NCI-H146 (cell line): ENCODE data around the gene USP15.
"Not testable (repeated sequence)": the region's sequence is repeated elsewhere in the genome, so short reads cannot be mapped to it uniquely, and the experiment has no call there.

Source experiments
- DNase-seq: peaks from one replicate; lab custom pipeline; 2025; lab: John Stamatoyannopoulos, UW

Gene USP15

GRCh38 chr12:62328296-62328921 is 68.2 kb downstream of the USP15 start:
- no peak for DNase-seq

DNA sequence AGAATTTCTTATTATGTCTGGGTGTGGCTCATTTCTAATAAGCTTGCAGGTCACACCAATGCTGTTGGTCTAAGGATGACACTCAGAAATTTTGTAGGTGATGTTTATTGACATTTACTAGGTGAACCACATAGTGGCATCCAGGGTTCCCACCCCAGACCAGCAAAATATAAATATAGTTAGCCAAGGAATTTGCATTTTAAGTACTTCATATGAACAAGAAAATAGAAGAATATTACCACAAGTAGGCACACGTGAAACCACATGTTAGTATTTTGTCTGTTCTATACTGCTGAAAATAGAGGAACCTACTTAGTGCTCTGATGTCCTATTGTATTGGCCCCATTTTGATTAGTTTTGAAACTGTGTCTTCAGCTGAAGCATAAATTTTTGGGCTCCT is 71.1 kb downstream of the USP15 start:
- no peak for DNase-seq

GRCh38 chr12:62332598-62332997 is 72.4 kb downstream of the USP15 start:
- no peak for DNase-seq

DNA sequence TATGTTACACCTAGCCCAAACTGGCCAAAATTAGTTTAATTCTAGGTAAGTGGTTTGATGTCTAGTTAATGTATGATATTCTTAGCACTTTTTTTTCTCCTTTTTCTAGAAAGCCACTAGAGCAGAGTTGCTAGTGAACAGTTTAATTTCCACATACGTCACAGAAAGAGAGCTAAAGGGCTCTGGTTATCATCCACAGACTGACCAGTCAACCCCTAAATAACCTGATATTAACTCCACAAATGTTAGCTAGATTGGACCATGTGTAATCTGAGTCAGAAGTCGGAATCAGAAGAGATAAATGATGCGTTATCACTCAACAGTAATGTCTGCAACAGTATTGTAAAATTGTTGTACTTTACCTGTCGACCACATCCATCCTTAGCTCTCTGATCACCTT is 74.9 kb downstream of the USP15 start:
- DNase-seq = no peak

DNA sequence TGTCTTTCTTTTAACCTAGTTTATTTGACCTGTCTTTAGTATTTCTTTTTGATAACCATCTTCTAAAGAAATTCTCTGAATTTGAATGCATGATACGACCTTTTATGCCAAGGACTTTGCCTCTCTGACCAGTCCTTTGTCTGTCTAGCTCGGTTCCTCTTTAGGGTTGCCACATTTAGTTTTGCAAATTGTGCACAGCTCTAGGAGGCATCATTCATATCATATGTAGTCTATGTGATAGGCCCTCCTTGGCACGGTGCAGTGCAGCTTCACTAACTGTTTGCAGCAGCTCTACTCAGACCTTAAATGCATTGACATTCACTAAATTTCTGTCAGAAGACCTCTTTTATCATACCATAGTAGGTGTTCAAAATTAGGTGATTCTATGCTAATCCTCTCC is 75.6 kb downstream of the USP15 start:
- no peak for DNase-seq

DNA sequence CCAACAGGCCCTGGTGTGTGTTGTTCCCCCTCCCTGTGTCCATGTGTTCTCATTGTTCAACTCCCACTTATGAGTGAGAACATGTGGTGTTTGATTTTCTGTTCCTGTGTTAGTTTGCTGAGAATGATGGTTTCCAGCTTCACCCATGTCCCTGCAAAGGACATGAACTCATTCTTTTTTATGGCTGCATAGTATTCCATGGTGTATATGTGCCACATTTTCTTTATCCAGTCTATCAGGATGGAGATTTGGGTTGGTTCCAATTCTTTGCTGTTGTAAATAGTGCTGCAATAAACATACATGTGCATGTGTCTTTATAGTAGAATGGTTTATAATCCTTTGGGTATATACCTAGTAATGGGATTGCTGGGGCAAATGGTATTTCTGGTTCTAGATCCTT is 77.4 kb downstream of the USP15 start:
- DNase-seq = not testable (repeated sequence)

GRCh38 chr12:62342614-62343303 is 82.6 kb downstream of the USP15 start:
- DNase-seq = not testable (repeated sequence)

- not testable (repeated sequence) for DNase-seq
Measured at GRCh38 chr12:62343304-62344120, 83.3 kb downstream of the USP15 start.

GRCh38 chr12:62344731-62345556 is 84.7 kb downstream of the USP15 start:
- DNase-seq = not testable (repeated sequence)

DNA sequence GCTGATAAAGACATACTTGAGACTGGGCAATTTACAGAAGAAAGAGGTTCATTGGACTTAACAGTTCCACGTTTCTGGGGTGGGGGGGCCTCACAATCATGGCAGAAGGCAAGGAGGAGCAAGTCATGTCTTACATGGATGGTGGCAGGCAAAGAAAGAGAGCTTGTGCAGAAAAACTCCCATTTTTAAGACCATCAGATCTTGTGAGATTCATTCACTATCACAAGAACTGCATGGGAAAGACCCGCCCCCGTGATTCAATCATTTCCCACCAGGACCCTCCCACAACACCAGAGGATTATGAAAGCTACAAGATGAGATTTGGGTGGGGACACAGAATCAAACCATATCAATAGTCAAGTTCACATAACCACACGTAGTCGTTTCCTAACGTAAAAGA is 85.5 kb downstream of the USP15 start:
- no peak for DNase-seq

DNA sequence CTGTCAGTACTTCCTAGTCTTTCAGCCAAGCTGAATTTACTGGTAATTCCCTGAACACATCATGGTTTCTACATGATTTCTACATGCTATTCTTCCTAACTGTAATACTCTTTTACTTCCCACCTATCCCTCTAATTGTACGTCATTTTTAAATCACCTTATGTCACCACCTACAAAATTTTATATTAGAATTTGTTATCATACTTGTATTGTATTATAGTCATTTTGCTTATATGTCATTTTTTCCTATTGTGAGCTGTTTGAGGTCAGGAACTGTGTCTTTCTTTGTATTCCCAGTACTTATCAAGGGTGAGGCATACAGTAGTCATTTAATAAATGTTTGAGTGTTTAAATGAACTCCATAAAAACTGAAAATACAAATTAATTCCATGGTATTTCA is 86.6 kb downstream of the USP15 start:
- no peak for DNase-seq

DNA sequence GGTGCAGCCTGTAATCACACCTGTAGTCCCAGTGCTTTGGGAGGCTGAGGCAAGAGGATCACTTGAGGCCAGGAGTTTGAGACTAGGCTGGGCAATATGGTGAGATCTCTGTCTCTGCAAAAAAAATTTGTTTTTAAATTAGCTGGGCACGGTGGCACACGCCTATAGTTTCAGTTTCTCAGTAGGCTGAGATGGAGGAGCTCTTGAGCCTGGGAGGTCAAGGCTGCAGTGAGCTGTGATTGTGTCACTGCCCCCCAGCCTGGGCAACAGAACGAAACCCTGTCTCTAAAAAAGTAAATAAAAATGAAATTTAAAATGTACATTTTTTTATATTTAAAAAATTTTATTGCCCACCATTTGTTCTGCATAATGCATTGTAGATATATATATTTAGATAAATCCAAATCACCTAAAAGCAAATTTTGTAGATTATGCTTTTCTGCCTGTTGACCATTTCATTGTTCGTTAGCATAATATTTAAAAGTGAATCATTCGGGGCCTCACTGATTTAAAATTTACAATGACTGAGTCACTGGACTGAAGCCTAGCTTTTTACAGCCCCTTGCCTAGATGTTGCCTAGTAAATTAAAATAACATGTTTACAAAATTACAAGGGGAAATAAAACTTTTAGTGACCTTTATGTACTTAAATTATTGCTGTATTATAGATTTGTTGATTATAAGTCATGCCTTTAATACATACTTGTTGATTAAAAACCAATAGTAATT is 87.9 kb downstream of the USP15 start:
- no peak for DNase-seq

GRCh38 chr12:62350554-62350953 is 90.3 kb downstream of the USP15 start:
- no peak for DNase-seq

- DNase-seq = no peak
Measured at GRCh38 chr12:62351326-62351725, 91.1 kb downstream of the USP15 start.

DNA sequence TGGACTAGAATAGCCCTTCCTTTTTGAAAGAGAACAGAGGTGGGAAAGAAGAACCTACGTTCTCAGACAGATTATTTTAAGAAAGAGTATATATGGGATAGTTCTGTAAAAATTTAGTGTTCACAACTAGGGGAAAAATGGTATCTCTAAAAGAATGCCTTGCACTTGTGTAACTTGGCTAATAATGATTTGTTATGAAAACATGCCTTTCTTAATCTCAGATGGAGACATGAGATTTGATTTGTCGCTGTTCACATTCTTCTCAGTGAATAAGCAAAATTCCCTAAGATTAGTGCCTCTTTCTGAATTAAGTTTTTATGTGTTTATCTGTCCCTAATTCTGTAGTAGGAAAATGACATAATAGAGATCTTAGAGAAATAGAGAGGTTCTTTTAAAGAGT is 100.8 kb downstream of the USP15 start:
- no peak for DNase-seq

GRCh38 chr12:62363506-62363905 is 103.3 kb downstream of the USP15 start:
- no peak for DNase-seq

GRCh38 chr12:62364697-62365096 is 104.5 kb downstream of the USP15 start:
- DNase-seq = not testable (repeated sequence)

DNA sequence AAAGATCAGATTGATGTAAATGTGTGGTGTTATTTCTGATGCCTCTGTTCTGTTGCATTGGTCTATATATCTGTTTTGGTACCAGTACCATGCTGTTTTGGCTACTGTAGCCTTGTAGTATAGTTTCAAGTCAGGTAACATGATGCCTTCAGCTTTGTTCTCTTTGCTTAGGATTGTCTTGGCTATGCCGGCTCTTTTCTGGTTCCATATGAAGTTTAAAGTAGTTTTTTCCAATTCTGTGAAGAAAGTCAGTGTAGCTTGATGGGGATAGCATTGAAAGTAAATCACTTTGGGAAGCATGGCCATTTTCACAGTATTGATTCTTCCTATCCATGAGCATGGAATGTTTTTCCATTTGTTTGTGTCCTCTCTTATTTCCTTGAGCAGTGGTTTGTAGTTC is 105.6 kb downstream of the USP15 start:
- not testable (repeated sequence) for DNase-seq

- not testable (repeated sequence) for DNase-seq
Measured at GRCh38 chr12:62368430-62369223, 108.4 kb downstream of the USP15 start.

GRCh38 chr12:62370189-62370588 is 110.0 kb downstream of the USP15 start:
- DNase-seq = no peak

GRCh38 chr12:62371661-62372060 is 111.5 kb downstream of the USP15 start:
- no peak for DNase-seq
